GM21367 (cell line): ENCODE results near the gene CDK2AP2.

ENCODE experiments used
- ATAC-seq: cut with Tn5 transposase; IDR thresholded peaks from one replicate; pipeline ENCODE4 v1.9.1; 2021; ENCODE audit not compliant: unreplicated experiment

CDK2AP2 gene

GRCh38 chr11:67504005-67504949 lies 3.7 kb downstream of the CDK2AP2 start:
- ATAC-seq = no peak

- no peak for ATAC-seq
Measured at GRCh38 chr11:67503119-67504004, 4.6 kb downstream of the CDK2AP2 start.

- ATAC-seq = no peak
Measured at GRCh38 chr11:67502328-67502979, 5.5 kb downstream of the CDK2AP2 start.

DNA sequence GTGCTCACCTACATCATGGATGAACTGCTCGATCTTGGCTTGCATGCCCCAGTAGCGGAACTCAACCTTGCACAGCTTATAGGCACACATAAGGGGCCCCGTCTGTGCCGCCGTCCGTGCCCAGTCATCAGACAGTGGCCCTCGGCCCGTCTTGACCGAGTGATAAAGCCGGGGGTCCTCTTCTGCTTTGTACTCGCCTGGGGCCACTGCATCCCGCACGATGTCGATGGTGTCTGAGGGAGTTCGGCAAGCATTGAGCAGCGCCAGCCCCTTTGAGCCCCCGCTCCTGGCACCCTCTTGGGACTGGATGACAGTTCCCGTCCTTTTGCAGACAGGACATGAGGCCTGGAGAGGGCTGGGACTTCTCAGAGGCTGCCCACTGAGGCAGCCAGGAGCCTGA lies 6.1 kb downstream of the CDK2AP2 start:
- ATAC-seq = no peak

- ATAC-seq = no peak
Measured at GRCh38 chr11:67500831-67501715, 6.9 kb downstream of the CDK2AP2 start.

GRCh38 chr11:67500484-67500821 lies 7.5 kb downstream of the CDK2AP2 start:
- no peak for ATAC-seq

DNA sequence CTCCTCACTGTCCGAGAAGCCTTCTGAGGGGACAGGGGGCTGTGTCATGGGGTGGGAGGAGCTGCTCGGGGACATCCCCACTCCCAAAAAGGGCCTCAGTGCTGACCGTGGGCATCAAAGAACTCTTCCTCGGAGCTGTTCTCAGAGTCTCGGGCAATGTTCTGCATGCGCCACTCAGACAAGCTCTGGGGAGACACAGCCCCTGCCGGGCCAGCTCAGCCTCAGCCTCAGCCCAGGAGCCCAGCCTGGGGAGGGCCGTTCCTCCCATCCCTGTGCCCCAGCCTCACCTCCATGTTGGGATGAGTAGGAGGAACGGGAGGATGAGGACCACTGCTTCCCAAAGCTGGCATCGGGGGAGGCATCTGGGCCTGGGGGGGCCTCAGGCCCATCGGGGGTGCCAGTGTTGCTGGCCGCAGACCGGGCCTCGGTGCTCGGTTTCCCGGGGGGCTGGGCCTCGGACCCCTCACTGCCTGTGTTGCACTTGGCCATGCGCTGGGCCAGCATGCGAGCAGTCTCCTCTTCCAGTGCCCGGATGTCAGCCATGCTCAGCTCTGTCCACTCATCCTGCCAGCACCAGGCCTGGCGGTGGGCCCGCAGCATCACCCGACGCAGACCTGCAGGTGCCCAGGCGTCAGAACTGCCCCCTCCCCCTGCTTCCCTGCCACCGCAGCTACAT lies 8.0 kb downstream of the CDK2AP2 start:
- no peak for ATAC-seq

GRCh38 chr11:67498544-67498972 lies 9.4 kb downstream of the CDK2AP2 start:
- no peak for ATAC-seq

DNA sequence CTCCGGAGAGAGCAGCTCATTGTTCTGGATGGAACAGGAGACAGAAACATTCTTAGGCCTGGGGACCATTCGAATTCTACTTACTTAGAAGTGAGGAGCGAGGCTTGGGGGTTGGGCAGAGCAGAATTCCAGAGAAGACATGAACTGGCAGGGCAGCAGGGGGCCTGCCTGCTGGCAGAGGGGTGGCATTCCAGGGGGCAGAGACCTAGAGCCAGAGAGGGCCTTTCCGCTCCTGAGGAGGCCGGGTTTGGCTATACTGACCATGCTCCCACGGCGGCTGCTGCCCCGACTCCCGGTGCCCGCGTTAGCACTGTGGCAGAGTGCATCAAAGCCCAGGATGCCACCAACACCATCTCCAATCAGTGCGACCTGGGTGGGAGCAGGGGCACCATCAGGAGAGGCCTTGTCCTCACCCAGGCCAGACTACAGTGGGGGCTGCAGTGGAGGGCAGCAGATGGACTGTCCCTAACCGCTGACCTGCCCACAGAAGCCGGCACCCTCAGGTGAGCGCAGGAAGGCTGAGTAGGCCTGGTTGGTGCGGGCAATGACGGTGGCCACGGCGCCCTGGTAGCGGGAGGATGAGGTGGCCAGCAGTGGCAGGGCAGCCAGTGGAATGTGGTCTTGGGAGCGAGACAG lies 10.2 kb downstream of the CDK2AP2 start:
- no peak for ATAC-seq

GRCh38 chr11:67496113-67496512 lies 11.8 kb downstream of the CDK2AP2 start:
- no peak for ATAC-seq

DNA sequence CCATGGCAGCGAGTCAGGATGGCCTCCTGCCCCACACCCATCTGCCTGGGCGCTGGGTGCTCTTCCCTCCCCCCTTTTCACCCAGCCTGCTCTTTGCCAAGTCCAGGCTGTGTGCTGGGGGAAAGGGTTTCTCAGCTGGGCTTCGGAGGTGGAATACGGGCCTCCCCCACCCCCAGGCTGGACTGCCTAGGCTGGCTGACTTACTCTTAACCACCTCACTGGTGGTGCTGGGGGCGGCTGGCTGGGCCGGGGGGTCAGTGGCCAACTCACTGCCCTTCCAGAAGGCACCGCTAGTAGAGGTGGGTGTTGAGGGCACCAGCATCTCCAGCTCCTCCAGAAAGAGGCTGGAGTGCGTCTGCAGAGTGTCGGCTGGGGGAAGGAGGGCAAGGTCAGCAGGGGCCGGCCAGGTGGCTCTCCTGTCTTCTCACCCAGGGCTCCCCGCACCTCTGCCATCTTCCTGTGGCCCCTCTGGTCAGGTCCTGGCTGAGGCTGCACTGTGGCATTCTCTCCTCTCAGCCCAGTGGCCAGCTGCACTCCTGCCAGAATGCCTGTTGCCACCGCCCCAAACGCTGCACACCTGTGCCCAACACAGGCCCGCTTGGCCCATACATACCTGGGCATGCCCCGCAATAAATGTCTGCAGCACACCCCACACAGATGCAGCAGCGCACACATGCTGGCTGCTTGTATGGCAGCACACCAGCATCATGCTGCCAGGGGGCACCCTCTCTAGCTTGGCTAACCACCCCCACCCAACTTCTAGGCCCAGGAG lies 12.5 kb downstream of the CDK2AP2 start:
- no peak for ATAC-seq

GRCh38 chr11:67494371-67495233 lies 13.4 kb downstream of the CDK2AP2 start:
- ATAC-seq = no peak

- ATAC-seq = no peak
Measured at GRCh38 chr11:67493548-67494370, 14.2 kb downstream of the CDK2AP2 start.

GRCh38 chr11:67492801-67493547 lies 15.0 kb downstream of the CDK2AP2 start:
- no peak for ATAC-seq

DNA sequence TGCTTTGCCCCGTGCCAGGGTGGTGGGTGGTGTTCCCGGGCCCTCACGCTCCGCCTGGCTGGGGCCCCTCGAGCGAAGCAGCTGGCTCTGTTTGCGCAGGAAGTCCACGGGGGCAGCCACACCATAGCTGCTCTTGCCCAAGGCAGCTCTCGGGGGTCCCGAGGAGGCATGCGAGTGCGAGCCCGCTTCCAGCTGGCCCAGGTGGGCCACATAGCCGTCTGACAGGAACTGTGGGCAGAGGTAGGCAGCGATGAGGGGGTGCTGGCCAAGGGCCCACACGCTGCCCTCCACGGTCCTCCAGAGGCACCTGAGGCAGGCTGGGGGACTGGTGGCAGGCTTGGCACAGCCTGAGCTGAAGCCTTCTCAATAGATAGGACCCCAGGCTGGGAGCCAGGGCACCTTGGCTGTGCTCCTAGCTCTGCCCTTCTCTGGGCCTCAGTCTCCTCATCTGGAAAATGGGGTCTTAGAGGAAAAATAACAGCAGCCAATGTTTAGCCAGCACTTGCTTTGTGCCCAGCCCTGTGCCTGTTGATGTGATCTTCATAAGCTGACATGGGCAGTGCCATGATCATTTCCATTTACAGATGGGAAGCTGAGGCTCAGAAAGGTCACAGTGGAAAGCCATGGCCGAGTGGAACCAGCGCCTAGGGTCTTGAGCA lies 15.8 kb downstream of the CDK2AP2 start:
- no peak for ATAC-seq
